ENCODE measurements around the gene P2RX5. TPM values are rescaled to one million over a fixed set of nuclear protein-coding genes. Genes with fewer than 3 reads are reported as not detected.

The P2RX5 gene
- total and polyA plus RNA-seq, 12 donors, result 0.25 to 2.8 (median 0.99) TPM

DNA sequence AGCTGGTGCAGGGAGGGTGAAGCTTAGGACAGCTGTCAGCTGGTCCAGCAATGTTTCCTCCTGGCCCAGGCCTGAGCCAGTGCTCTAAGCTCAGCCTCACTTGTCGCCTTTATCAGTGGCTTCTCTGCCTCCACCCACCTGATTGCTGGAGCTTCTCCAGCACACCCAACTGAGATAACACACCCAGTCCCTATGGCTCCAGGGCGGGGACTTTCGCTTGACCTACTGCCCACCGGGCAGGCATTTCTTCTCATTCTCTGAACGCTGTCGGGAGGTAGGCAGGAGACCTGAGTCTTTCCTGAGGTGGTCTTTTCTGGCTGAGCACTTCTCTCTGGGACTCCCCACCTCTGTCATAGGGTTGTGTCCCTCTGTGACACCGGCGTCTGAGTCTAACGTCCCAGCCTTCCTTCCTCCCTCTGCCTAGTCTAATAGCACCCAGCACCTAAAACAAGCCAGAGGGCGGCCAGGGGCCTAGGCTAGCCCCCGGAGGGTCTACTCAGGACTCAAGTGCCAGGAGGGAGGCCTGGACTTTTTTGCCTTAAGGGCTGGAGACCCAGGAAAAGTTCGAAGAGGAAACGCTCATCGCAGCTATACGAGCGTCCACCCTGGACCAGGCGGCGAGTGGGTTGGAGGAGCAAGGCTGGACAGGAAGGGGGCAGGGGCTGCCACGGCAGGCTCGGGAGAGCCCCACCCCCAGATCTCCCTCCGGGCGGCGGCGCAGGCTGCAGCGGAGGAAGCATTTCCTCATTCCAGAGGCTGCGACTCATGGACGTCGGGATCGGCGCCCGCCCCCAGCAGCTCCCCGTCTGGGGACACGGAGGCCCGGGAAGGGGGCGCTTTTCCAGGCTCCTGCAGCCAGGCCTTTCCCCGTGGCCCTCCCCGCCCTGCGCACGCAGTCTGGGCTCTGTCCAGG is 28.3 kb downstream of the P2RX5 start:
- H3K27me3 ChIP-seq, result no peaks in the 10 kb centered on the region
- WGBS, 4 donors, result 2 to 20% (median 4%) methylated on average over 10 to 39 of the region's 39 CpGs
- H3K4me3 ChIP-seq, result peak overlapping the region; percentile 35 to 94 (median 63)
- no peaks in the 10 kb centered on the region for H3K9me3 ChIP-seq (replicated peaks in 1 of 3)
- H3K27ac ChIP-seq, result peak overlapping the region; percentile 89 to 97 (median 93)
- intact Hi-C loops (cut with DNase I), result no loop called here
- H3K36me3 ChIP-seq (replicated peaks in 1 of 2), result peaks cover 0 to 26% of the 10 kb centered on the region in 2 donors
- H3K4me1 ChIP-seq (replicated peaks in 1 of 2), result peaks cover 23 to 27% of the 10 kb centered on the region in 2 donors
- peak; percentile 79 to 92 (median 91) for DNase-seq
- TF ChIP-seq, protein P1, sequence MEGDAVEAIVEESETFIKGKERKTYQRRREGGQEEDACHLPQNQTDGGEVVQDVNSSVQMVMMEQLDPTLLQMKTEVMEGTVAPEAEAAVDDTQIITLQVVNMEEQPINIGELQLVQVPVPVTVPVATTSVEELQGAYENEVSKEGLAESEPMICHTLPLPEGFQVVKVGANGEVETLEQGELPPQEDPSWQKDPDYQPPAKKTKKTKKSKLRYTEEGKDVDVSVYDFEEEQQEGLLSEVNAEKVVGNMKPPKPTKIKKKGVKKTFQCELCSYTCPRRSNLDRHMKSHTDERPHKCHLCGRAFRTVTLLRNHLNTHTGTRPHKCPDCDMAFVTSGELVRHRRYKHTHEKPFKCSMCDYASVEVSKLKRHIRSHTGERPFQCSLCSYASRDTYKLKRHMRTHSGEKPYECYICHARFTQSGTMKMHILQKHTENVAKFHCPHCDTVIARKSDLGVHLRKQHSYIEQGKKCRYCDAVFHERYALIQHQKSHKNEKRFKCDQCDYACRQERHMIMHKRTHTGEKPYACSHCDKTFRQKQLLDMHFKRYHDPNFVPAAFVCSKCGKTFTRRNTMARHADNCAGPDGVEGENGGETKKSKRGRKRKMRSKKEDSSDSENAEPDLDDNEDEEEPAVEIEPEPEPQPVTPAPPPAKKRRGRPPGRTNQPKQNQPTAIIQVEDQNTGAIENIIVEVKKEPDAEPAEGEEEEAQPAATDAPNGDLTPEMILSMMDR (IDR thresholded peaks at IDR 0.05), result no peak
- peak in 1 of 2 donors; percentile 58 for TF ChIP-seq POLR2A (IDR thresholded peaks at IDR 0.05)

DNA sequence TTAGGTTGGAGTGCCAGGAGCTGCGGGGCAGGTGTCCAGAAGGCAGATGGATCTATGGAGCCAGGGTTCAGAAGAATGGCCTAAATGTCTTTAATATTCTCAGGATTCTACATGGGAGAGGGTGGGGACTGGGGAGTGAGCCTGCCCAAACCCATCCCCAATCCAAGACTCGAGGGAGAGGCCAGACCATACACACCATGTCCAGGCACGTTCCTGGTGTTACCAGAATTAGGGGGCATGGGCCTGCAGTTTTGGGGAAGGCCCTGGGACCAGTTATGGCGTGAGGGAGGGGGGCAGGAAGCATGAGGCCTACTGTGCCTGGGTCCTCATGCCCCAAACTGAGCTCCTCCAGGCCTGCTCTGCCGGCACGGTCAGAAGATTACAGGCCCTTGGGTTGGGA is 29.4 kb downstream of the P2RX5 start:
- H3K36me3 ChIP-seq (replicated peaks in 1 of 2), result peaks cover 0 to 32% of the 10 kb centered on the region in 2 donors
- WGBS, 4 donors, result 74 to 86% (median 84%) methylated on average over 4 to 6 of the region's 6 CpGs
- intact Hi-C loops (cut with DNase I), result no loop called here
- no peak for DNase-seq
- TF ChIP-seq POLR2A (IDR thresholded peaks at IDR 0.05), result no peak
- TF ChIP-seq, protein P1 (IDR thresholded peaks at IDR 0.05), result no peak
- peak overlapping the region in 4 of 5 donors; percentile 43 to 93 (median 80) for H3K27ac ChIP-seq
- no peaks in the 10 kb centered on the region for H3K9me3 ChIP-seq (replicated peaks in 1 of 3)
- H3K4me3 ChIP-seq, result no peak overlapping the region
- H3K27me3 ChIP-seq, result no peaks in the 10 kb centered on the region
- H3K4me1 ChIP-seq (replicated peaks in 1 of 2), result peaks cover 23 to 32% of the 10 kb centered on the region in 2 donors

DNA sequence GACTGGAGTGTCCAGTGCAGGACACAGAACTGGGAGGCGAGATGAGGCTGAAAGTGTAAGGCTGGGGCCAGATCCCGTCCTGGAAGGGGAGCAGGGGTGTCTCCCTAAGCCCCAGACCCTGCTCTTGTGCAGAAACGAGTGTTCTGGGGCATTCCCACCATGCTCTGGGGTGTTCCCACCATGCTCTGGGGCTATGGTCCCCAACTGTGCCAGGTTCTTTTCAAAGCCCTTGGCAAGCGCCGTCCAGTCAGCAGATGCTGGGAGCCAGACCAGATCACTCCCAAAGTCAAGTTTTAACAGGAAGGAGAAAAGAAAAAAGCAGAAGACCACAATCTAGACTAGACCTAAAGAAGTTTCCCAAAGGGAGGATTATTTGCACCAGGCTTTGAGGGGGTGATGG is 30.1 kb downstream of the P2RX5 start:
- DNase-seq, result peak in 1 of 7 donors; percentile 43
- no peak overlapping the region for H3K4me3 ChIP-seq
- intact Hi-C loops (cut with DNase I), result no loop called here
- peak overlapping the region in 3 of 5 donors; percentile 19 to 93 (median 71) for H3K27ac ChIP-seq
- TF ChIP-seq, protein P1 (IDR thresholded peaks at IDR 0.05), result no peak
- no peak for TF ChIP-seq POLR2A (IDR thresholded peaks at IDR 0.05)
- H3K36me3 ChIP-seq (replicated peaks in 1 of 2), result peaks cover 0 to 32% of the 10 kb centered on the region in 2 donors
- 69 to 96% (median 71%) methylated on average over 4 to 5 of the region's 5 CpGs for WGBS, 4 donors
- H3K9me3 ChIP-seq (replicated peaks in 1 of 3), result no peaks in the 10 kb centered on the region
- H3K4me1 ChIP-seq (replicated peaks in 1 of 2), result peaks cover 27 to 39% of the 10 kb centered on the region in 2 donors
- H3K27me3 ChIP-seq, result no peaks in the 10 kb centered on the region

DNA sequence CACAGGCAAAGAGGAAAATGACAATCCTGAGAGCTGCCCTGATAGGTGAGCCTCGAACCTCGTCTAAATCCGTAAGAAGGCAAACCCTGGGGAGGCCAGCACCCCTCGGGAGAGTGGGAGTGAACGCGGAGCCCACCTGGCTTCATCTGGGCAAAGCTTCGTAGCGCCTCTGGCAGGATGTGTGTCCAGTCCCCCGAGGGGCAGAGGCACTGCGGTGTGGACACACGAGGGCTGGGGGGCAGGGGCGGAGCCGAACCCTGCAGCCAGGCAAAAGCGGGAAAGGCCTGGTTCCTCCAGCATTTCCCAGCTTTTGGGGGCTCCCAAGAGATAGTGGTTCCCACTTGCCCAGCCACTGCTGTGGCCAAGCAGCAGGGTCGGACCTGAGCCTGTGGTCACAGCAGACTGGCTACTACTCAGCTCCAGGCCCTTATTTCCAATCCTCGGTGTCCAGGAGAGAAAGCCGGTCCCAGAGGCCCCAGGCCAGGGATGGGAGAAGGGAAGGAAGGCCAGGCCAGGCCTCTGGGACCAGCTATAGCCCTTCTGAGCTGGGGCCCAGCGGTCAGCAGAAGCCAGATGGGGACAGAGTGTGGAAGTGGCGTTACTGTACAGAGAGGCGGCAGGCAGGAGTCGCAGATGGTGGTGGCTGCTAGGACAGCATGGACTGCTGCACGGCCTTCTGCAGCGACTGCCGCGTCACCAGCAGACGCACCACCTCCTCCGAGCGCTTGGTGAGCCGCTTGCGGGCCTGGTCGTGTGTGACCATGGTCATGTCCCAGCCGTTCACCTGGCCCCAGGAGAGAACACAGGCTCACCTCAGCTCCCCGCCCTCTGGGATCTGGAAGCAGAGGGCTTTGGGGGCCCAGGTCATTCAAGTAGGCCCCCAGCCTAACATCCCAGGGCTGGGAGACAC is 32.6 kb downstream of the P2RX5 start:
- no peak for DNase-seq
- Histone ChIP-seq H3K36me3 (replicated peaks in 1 of 2) (peaks cover 0 to 26% of the 10 kb centered on the region in 2 donors), H3K9me3 (replicated peaks in 1 of 3) (no peaks in the 10 kb centered on the region), H3K27ac (no peak overlapping the region), H3K4me3 (no peak overlapping the region), H3K4me1 (replicated peaks in 1 of 2) (peaks cover 39 to 56% of the 10 kb centered on the region in 2 donors), H3K27me3 (no peaks in the 10 kb centered on the region)
- 86 to 92% (median 90%) methylated on average over 21 to 33 of the region's 33 CpGs for WGBS, 4 donors
- TF ChIP-seq, protein P1 (IDR thresholded peaks at IDR 0.05), result no peak
- no peak for TF ChIP-seq POLR2A (IDR thresholded peaks at IDR 0.05)
- intact Hi-C loops (cut with DNase I), result no loop called here

All from adrenal gland (tissue), 12 donors.